Measurements from ENCODE around the gene ENTPD6. TPM values are rescaled to one million over a fixed set of nuclear protein-coding genes. Genes with fewer than 3 reads are reported as not detected.

The ENTPD6 gene
- total and polyA plus RNA-seq, 2 of the 4 experiments (the other 2 are of a cell fraction), result 61.1 to 98.6 TPM

- in situ Hi-C loops (cut with MboI; ENCODE audit: low sequenced_read_pairs) (loop anchor here (10.0 to 25.0 kb wide), 5 partner anchors 63 to 1621 kb away; partner anchors contain the start of genes APMAP, CST3 and ENTPD6), intact Hi-C loops (cut with micrococcal nuclease) (no loop called here), dilution Hi-C loops (cut with HindIII; ENCODE audit: low sequenced_read_pairs, unreplicated experiment) (no loop called here)
- Histone ChIP-seq H2BK120ac (ENCODE audit: low read depth, low read length) (no peak overlapping the region), H3K4me3 (ENCODE audit: insufficient read depth, low read depth, low read length) (no peak overlapping the region), H2AFZ (replicated peaks; ENCODE audit: low read length, poor library complexity) (no peak overlapping the region), H2BK5ac (ENCODE audit: low read depth, low read length, poor library complexity, severe bottlenecking) (no peak overlapping the region), H3K27ac (ENCODE audit: insufficient read depth, low read length) (no peak overlapping the region), H2BK15ac (ENCODE audit: low read depth, low read length) (no peak overlapping the region), H2AK5ac (ENCODE audit: low read depth, low read length) (no peak overlapping the region), H3K56ac (ENCODE audit: extremely low read depth, insufficient read depth, low read length) (no peak overlapping the region), H3K79me1 (ENCODE audit: low read depth in 1 of 2, low read length in 2 of 2) (peaks cover 34 to 72% of the 10 kb centered on the region in 2 experiments), H3K4ac (ENCODE audit: low read depth, low read length) (no peak overlapping the region), H3K36me3 (ENCODE audit: control insufficient read depth, insufficient read depth, low read length) (peaks cover 27% of the 10 kb centered on the region), H2BK20ac (ENCODE audit: low read depth, low read length) (no peak overlapping the region), H3K27me3 (ENCODE audit: control insufficient read depth, insufficient read depth, low read length) (no peaks in the 10 kb centered on the region), H3K9me1 (ENCODE audit: insufficient read depth, low read length) (peaks cover 24% of the 10 kb centered on the region; the same call in 1 of the 2 replicates), H4K20me1 (ENCODE audit: insufficient read depth, low read length) (peaks cover 64% of the 10 kb centered on the region), H3K4me1 (ENCODE audit: control insufficient read depth, insufficient read depth, low read length) (peaks cover 5% of the 10 kb centered on the region), H3K14ac (replicated peaks; ENCODE audit: low read depth, low read length) (no peak overlapping the region), H3K4me2 (ENCODE audit: low read depth, low read length) (no peak overlapping the region), H4K91ac (ENCODE audit: insufficient read depth, low read depth, low read length) (no peak overlapping the region), H4K8ac (ENCODE audit: low read depth in 2 of 2, low read length in 2 of 2) (no peak overlapping the region), H3K9me3 (ENCODE audit: control insufficient read depth, insufficient read depth, low read length) (no peaks in the 10 kb centered on the region), H4K5ac (ENCODE audit: low read depth, low read length) (no peak overlapping the region), H3K9ac (ENCODE audit: low read depth, low read length) (no peak overlapping the region), H2AK9ac (replicated peaks; ENCODE audit: low read depth, low read length, poor library complexity) (no peak overlapping the region), H3K23ac (ENCODE audit: low read depth, low read length) (no peak overlapping the region), H3K18ac (ENCODE audit: low read depth, low read length) (no peak overlapping the region)
- ChIA-PET CTCF (no interaction called here), POLR2A (ENCODE audit: unreplicated experiment) (interaction anchor here (0.6 kb wide), 1 partner anchor 34 kb away, joined by 4 read pairs; no protein-coding TSS in a partner anchor)
- no peak for DNase-seq
- no CpG with 5 or more reads among the region's 10 CpGs for WGBS, 2 experiments (ENCODE audit: extremely low coverage in 2 of 2, insufficient read length in 1 of 2)
- ATAC-seq (ENCODE audit: low read depth), result no peak
- no TSS peak for BruUV-seq (replicated peaks)
- TF ChIP-seq POLR2A (IDR thresholded peaks at IDR 0.05; ENCODE audit: low read depth, low read length), result no peak
- TF ChIP-seq ELK1 (IDR thresholded peaks at IDR 0.05; ENCODE audit: borderline replicate concordance, low read depth, low read length), result no peak
- no peak for TF ChIP-seq FOS (IDR thresholded peaks at IDR 0.05; ENCODE audit: low read depth, low read length)
- TF ChIP-seq MAZ (IDR thresholded peaks at IDR 0.05; ENCODE audit: borderline replicate concordance, low read depth, low read length), result no peak
- no peak for TF ChIP-seq MAFK (IDR thresholded peaks at IDR 0.05; ENCODE audit: low read depth, low read length)
- TF ChIP-seq BHLHE40 (IDR thresholded peaks at IDR 0.05; ENCODE audit: low read depth, low read length), result no peak
- TF ChIP-seq CEBPB (IDR thresholded peaks at IDR 0.05; ENCODE audit: low read depth, low read length), result no peak
- no peak for TF ChIP-seq USF2 (IDR thresholded peaks at IDR 0.05; ENCODE audit: low read depth, low read length)
- no peak for TF ChIP-seq SMC3 (IDR thresholded peaks at IDR 0.05; ENCODE audit: low read depth, low read length)
- no peak for TF ChIP-seq RCOR1 (IDR thresholded peaks at IDR 0.05; ENCODE audit: insufficient replicate concordance, low read length)
- no peak for TF ChIP-seq CHD1 (IDR thresholded peaks at IDR 0.05; ENCODE audit: low read depth, low read length)
- no peak for TF ChIP-seq RAD21 (IDR thresholded peaks at IDR 0.05; ENCODE audit: low read length)
Measured at GRCh38 chr20:25257756-25258475, 62.4 kb downstream of the ENTPD6 start.

Data from IMR-90 (cell line).